DMS53 treated with DMSO at 0.1 percent for 48 hours (cell line): Measurements from ENCODE around the gene EHMT1.
A peak's percentile ranks its signal among the peaks of the same experiment; 100 is the strongest.

Experiments
- DNase-seq: peaks from one replicate; lab custom pipeline; 2025; ENCODE audit not compliant: unreplicated experiment; lab: John Stamatoyannopoulos, UW

Gene EHMT1

DNA sequence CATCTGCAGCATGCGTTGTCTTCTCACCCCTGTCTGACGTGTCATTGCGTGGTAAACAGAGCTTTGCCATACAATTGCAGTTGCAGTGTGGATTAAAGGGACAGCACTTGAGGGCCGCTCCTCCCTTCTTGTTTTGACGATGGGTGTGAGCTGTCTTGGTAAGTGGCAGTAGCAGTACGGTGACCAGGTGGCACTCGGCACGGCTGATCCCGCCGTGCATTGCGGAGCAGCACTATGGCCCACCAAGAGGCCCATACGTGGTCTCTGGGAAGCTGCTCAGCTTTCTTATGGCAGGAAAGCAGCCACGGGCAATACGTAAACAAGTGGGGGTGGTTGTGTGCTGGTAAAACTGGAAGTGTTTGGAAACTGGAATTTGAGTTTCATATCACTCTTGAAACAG lies 25.1 kb downstream of the EHMT1 start:
- DNase-seq = no peak

DNA sequence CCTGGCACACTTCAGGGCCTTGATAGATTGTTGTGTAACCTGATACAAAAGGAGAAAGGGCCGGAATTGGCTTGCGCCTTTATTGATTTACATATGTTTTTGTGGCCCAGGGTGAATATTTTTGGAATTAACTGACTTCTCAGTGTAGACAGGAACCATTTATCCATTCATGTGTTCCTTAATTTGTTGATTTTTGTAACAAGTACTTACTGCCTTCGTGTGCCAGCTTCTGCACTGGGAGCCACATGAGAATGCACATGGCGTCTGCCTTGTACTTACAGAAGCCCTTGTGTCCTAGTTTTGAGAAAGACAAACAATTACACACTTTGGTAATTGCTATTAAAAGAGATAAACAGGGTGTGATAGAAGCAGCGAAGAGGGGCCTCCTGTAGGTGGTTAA lies 26.4 kb downstream of the EHMT1 start:
- no peak for DNase-seq

DNA sequence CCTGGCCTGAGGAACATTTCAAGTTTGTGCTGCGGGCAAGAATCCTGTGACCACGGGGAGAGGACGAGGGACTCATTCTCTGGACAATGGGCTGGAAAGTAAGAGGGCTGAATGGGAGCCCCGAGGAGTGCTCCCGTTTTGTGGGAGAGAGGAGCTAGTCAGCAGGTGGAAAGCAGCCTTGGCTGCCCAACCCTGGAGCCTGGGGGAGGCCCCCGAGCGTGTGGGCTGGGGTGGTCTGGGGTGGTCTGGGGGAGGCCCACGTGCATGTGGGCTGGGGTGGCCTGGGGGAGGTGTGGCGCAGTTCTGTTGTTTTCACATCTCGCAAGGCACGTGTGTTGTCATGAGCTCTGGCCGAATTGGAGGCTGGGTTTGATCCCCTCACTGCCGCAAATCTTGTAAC lies 27.5 kb downstream of the EHMT1 start:
- no peak for DNase-seq

DNA sequence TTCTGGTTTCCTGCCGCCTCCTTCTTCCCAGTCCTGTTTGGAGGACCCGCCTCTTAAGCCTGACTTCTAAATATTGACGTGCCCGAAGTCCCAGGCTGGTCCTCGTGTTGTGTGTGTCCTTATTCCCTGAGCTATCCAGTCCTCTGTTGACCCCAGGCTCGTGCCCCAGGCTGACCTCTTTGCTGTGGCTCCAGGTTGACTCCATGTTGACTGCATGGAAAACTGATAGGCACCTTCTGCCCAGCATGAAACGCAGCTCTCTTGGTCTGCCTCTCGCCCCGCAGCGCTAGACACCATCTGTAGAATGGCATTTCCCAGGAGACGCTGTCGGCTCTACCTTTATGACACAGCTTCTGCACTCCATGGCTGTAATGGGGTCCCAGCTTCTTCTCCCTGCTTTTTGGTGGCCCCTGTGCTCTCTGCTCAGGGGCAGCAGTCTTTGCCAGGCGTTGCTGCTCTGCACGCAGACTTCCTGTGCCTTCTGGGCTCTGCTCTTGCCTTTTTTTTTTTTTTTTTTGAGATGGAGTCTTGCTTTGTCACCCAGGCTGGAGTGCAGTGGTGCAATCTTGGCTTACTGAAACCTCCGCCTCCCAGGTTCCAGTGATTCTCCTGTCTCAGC lies 28.4 kb downstream of the EHMT1 start:
- no peak for DNase-seq

DNA sequence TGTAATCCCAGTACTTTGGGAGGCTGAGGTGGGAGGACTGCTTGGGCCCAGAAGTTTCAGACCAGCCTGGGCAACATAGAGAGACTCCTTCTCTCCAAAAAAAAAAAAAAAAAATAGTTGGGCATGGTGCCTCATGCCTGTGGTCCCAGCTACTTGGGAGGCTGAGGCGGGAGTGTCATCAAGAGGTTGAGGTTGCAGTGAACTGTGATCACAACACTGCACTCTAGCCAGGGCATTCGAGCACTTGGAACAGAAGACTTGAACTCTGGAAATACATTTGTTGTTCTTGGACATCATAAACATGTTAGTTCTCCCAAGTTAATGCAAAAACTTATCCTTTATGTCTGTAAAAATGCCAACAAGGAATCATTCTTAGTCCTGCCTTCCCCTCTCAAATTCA lies 29.6 kb downstream of the EHMT1 start:
- DNase-seq = no peak

DNA sequence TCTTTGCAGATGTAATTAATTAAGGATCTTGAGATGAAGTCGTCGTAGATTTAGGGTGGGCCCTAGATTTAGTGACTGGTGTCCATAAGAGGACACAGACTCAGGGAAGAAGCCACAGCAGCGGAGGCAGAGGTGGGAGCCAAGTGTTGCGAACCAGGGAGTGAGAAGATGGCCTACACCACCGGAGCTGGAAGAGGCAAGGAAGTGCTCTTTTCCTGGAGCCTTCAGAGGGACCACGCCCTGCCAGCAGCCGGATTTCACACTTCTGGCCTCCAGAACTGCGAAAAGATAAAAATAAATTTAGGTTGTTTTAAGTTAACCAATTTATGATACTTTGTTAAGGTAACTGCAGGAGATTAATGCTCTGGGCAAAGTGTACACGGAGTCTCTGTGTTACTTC lies 30.7 kb downstream of the EHMT1 start:
- DNase-seq = no peak

DNA sequence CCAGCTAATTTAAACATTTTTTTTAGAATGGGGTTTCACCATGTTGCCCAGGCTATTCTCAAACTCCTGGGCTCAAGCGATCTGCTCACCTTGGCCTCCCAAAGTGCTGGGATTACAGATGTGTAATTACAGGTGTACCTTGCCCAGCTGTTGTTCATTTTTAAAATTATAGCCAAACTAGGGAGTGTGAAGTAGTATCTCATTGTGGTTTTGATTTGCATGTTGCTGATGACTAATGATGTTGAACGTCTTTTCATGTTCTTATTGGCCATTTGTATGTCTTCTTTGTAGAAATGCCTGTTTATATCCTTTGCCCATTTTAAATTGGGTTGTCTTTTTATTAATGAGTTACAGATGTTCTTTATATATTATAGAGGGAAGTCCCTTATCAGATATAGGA lies 31.5 kb downstream of the EHMT1 start:
- no peak for DNase-seq

DNA sequence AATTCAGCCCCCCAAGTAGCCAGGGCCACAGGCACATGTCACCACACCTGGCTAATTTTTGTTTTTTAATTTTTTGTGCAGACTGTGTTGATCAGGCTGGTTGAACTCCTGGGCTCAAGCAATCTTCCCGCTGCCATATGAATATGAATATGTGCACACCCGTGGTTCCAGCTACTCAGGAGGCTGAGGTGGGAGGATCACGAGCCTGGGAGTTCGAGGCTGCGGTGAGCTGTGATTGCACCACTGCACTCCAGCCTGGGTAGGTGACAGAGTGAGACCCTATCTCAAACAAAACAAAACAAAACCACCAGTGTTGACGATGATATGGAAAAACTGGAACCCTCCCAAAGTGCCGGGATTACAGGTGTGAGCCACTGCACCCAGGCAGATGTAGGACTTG lies 32.0 kb downstream of the EHMT1 start:
- no peak for DNase-seq

DNA sequence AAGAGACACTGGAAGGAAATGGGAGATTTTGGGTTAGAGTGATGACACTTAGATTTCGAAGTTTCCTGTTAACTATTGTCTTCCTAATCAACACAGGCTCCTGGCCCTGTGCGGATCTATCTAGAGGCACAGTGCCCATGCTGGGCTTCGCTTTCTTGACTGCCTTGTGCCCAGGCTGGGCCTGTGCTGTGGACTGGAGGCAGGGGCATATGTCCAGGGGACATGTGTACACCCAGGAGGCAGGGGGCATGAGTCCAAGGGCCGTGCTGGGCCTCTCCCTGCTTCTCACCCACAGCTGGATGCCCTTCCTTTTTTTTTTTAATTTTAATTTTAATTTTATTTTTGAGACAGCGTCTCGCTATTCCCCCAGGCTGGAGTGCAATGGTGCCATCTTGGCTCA lies 37.6 kb downstream of the EHMT1 start:
- no peak for DNase-seq

DNA sequence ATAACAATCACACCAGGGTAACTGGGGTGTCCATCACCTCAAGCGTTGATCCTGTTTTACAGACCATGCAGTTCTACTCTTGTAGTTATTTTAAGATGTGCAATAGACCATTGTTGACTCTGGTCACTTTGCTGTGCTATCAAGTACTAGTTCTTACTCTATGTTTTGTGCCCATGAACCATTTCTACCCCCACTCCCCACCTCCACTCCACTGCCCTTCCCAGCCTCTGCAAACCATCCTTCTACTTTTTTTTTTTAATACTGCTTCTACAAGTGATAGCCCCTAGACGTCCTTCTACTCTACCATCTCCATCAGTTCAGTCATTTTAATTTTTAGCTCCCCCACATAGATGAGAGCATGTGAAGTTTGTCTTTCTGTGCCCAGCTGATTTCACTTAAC lies 38.8 kb downstream of the EHMT1 start:
- DNase-seq = no peak

DNA sequence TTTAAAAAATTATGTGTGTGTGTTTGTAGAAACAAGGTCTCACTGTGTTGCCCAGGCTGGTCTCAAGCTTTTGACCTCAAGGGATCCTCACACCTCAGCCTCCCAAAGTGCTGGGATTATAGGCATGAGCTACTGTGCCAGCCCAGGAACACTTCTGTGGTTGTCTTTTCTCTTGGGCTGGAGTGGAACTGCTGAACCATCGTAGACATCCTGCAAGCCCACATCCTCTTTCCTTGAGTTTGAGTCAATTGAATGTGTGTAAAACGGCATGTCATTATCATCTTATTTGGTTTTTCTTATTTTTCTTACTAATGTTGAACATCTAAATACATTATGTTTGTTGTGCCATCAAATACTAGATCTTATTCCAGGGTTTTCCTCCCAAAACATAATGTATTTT lies 40.0 kb downstream of the EHMT1 start:
- DNase-seq = no peak

DNA sequence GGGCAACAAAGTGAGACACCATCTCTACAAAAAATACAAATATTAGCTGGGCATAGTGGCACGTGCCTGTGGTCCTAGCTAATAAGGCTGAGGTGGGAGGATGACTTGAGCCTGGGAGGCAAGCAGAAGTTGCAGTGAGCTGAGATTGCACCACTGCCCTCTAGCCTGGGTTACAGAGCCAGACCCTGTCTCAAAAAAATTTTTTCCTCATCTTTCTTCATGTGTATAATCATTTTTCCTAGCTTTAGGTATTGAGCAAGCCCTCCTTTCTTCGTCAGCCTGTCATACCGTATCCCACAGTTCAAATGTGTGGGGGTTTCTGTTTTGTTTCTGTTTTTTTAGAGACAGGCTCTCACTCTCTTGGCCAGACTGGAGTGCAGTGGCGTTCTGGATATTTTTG lies 41.3 kb downstream of the EHMT1 start:
- no peak for DNase-seq

DNA sequence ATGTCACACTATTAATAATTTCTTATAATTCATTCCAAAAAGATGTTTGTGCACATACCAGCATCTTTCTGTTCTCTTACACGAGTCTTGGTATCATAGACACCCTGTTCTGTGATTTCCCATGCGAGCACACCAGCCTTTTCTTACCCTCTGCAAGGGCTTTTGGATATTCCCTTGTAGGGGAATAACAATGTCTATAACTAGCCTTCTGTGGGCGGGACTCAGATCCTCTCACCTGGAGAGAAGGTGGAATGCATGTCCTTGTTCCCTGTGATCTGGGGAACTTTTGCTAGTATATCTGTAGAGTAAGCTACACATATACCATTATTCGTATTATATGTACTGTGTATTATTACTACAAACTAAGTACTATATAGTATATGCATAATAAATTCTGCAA lies 44.8 kb downstream of the EHMT1 start:
- DNase-seq = no peak

DNA sequence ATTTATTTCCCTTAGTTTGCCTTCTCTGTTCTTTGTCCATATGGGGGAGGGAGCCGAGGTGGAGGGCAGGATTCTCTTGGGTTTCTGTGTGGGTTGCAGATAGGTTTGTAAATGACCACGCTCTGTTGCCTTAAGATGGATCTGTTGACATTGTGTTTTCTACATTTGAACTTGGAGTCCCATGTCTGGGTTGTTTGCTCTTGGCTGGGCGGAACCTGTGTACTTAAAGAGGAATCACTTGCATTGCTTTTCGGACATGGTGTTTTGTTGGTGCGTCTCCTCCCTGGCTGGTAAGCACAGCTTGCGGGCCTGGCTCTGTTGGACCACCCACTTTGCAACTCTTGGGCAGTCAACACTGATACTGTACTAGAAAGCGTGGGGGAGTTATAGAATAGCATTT lies 45.9 kb downstream of the EHMT1 start:
- DNase-seq = peak; percentile 75

DNA sequence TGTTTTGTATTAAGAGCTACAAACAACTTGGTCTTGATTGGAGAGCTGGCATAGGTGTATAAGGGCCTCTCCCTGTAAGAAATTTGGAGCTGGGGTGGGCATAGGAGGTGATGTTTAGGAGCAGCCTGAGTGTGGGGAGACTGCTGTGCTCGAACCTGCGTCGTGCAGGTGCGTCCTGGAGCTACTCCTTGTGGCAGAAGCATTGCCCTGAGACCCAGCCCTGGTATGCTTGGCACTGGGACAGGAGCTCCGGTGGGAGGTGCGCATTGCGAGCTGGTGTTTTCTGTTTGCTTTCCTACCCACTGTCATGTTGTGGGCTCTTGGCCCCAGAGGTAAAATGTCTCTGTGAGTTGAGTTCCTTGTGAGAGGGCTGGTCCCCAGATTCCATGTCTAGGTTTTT lies 46.4 kb downstream of the EHMT1 start:
- no peak for DNase-seq

DNA sequence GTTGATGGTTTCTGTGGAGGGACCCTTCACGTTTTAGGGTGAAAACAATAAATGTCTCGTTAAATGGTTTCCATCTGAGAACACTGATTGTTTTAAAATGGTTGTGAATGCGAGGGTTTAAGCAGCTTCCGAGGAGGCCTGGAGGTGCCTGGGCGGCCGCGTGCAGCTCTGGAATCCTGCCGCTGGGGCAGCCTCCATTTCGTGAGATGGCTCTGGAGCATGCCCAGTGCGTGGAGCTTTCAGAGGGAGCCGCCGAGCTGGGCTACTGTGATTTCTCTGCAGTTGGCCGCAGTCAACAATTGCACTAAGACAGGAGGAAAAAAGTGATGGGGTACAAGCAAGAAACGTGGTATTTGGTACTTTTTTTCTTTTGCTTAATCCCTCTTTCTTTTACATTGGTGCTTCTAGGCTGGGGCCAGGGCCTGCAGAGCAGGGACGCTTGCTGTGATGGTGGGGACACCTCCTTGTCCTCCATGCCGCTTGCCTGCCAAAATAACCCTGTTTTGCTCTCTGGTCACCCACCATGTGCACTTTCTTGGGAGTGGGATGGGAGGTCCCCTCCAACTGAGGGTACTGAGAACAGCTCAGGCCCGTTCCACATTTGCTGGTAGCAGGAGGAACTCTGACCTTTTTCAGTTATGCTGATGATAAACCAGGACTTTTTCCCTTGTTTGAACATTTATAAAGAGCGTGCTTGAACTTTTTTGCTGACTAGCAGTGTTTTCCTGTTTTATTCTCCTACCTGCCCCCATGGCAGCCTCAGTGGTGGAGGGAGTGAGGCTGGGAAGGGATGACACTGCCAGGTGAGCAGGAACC lies 47.1 kb downstream of the EHMT1 start:
- no peak for DNase-seq

DNA sequence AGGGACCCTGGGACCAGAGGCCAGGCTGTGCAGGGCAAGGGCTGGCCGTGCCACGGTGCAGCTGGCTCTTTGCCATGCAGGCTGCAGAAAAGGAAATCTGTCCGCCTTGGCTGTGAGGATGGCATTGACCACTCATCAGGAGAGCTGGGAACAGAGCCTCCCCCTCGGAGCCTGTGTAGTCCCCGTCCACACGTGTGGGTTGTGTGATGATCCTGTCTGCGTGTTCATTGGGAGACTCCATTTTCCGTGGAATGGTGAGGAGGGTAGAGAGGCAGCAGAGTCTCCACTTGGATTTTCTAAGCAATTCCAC lies 47.7 kb downstream of the EHMT1 start:
- DNase-seq = no peak

DNA sequence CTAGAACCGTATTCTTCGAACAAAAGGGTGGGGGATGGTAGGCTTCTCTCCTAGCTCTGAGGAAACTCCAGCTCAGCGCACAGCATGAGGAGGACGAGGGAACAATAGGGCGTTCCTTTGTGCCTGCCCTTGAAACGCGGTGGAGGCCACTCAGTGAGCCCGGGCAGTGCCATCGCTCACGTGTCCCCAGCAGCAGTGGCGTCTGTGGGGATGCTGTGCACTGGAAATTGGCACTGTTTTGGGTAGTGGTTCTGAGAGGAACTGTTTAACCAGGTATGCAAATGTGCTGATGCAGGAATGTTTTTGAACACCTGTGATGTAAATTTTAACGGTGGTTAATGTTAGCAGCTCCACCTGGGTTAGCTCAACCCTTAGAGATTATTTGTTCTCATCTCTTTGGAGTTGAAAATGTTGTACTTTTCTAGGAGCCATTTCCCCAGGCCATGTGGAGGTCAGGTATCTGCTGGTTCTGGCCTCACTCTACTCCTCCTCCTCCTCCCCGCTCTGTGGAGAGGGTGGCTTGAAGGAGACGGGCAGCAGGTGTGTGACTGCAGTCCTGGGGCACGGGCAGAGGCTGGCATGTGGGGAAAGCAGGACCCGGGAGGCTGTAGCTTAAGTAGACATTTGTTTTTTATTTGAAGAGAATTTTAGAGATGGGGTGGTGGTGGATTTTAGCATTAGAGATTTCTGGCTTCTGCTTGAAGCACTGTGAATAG lies 48.3 kb downstream of the EHMT1 start:
- DNase-seq = peak; percentile 42

DNA sequence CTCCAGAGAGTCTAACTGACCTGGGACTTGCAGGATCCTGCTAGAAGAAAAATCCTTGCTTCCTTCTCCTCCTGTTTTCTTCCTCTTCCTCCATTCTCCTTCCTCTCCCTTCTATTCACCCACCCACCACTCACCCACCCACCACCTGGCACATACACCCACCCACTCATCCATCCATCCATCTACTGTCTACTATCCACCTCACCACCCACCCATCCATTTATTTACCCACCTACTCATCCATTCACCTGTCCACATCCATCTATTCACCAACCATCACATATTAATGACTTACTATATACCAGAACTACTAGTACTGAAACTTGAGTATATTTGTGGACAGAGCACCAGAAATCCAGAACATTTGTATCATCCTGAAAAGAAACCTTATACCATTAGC lies 49.4 kb downstream of the EHMT1 start:
- DNase-seq = no peak

DNA sequence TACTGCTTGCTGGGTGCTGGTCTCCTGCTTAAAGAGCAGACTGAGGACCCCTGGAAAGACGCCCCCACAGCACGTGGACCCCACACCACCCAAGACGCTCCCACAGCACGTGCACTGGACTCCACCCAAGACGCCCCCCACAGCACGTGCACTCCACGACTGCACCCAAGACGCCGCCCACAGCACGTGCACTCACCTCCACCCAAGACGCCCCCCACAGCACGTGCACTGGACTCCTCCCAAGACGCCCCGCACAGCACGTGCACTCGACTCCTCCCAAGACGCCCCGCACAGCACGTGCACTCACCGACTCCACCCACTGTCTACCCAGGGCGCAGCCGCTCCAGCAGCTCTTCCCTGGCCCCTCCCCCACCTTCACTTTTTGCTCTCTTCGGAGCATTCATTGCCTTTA lies 50.5 kb downstream of the EHMT1 start:
- DNase-seq = no peak

DNA sequence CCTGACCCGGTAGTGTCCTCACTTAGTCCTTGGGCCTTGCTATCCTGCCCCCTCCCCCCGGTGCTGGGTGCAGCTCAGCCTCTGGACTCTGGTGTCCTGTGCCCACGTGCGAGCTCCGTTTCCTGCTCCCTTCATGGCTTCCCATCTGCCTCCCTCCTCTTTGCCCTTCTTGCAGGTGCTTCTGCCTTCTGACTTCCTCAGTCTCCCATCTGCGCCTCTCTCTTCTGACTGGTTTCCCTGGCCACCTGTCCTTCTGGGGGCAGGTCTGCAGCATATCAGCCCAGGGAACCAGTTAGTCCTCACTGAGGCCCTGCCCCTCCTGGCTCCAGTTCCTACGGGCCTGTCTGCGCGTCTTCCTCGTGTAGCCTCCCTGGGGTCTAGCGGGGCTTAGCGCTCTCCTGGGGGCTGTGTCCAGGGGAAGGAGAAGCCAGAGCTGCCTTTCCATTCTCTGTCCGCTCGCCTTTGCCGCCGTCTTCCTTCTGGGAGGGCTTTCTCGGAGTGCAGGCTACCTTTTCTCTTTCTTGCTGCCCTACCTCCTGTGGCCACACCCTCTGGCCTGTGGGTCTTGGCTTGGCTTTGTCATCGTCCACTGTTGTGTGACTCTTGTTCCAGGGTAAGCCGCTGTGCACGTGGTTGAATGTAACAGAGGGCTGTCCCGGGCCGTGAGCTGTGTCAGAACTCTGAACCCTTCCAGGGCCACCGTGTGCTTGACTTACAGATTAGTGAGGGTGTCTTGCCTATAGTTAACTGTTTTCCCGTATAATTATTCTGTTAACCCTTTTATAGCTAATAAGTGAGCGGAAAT lies 51.8 kb downstream of the EHMT1 start:
- DNase-seq = peak; percentile 45

DNA sequence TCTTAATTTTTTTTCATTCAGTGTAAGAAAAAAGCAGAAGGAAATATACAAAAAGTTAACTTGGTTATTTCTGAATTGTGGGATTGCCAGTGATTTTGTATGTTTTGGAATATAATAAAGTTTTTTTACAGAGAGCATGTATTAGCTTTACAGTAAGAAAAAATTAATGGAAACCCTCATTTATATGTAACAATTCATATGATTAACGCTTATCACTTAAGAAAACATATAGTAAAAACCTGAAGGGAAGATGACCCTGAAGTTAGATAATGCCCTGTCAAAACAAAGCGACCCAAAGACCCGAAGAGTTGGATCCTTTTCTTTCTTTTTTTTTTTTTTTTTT lies 52.4 kb downstream of the EHMT1 start:
- DNase-seq = no peak
